HG02623 (cell line): ENCODE measurements around the gene PFDN6.

ENCODE experiments used
- ATAC-seq: cut with Tn5 transposase; IDR thresholded peaks from one replicate; pipeline ENCODE4 v1.9.1; 2021; ENCODE audit warnings: moderate library complexity; ENCODE audit not compliant: unreplicated experiment

PFDN6 gene

GRCh38 chr6:33315793-33316602 is 26.6 kb downstream of the PFDN6 start:
- no peak for ATAC-seq

- no peak for ATAC-seq
Measured at GRCh38 chr6:33316603-33317418, 27.4 kb downstream of the PFDN6 start.

GRCh38 chr6:33317419-33317668 is 27.9 kb downstream of the PFDN6 start:
- ATAC-seq, result no peak

- ATAC-seq, result peak; percentile 45
Measured at GRCh38 chr6:33317669-33318425, 28.4 kb downstream of the PFDN6 start, which contains the start of gene ZBTB22. Gene ZBTB22 (minus strand): TSS chr6:33317744. CDS start chr6:33316916, 828 bp downstream.

GRCh38 chr6:33318426-33319073 is 29.1 kb downstream of the PFDN6 start:
- no peak for ATAC-seq

- no peak for ATAC-seq
Measured at GRCh38 chr6:33319939-33320314, 30.5 kb downstream of the PFDN6 start.

GRCh38 chr6:33320315-33321181 is 31.1 kb downstream of the PFDN6 start:
- ATAC-seq, result no peak

- ATAC-seq, result no peak
Measured at GRCh38 chr6:33321227-33321626, 31.8 kb downstream of the PFDN6 start.

GRCh38 chr6:33323623-33323948 is 34.2 kb downstream of the PFDN6 start:
- ATAC-seq, result no peak

GRCh38 chr6:33324125-33324524 is 34.7 kb downstream of the PFDN6 start:
- ATAC-seq, result no peak

GRCh38 chr6:33329058-33329457 is 39.7 kb downstream of the PFDN6 start:
- no peak for ATAC-seq

- no peak for ATAC-seq
Measured at GRCh38 chr6:33330736-33331135, 41.3 kb downstream of the PFDN6 start.

GRCh38 chr6:33333666-33334065 is 44.3 kb downstream of the PFDN6 start:
- no peak for ATAC-seq

- no peak for ATAC-seq
Measured at GRCh38 chr6:33335916-33336315, 46.5 kb downstream of the PFDN6 start.

GRCh38 chr6:33336495-33336894 is 47.1 kb downstream of the PFDN6 start:
- no peak for ATAC-seq

- ATAC-seq, result no peak
Measured at GRCh38 chr6:33339193-33339592, 49.8 kb downstream of the PFDN6 start.
